HG02798 (cell line): ENCODE results near the gene GGT6.

Source experiments
- ATAC-seq: cut with Tn5 transposase; IDR thresholded peaks from one replicate; pipeline ENCODE4 v1.9.1; 2021; ENCODE audit warnings: mild to moderate bottlenecking; ENCODE audit not compliant: unreplicated experiment, poor library complexity

GGT6 gene

GRCh38 chr17:4577386-4577993, 17.1 kb upstream of the GGT6 start:
- ATAC-seq, result no peak

GRCh38 chr17:4576729-4577322, 16.4 kb upstream of the GGT6 start:
- no peak for ATAC-seq

DNA sequence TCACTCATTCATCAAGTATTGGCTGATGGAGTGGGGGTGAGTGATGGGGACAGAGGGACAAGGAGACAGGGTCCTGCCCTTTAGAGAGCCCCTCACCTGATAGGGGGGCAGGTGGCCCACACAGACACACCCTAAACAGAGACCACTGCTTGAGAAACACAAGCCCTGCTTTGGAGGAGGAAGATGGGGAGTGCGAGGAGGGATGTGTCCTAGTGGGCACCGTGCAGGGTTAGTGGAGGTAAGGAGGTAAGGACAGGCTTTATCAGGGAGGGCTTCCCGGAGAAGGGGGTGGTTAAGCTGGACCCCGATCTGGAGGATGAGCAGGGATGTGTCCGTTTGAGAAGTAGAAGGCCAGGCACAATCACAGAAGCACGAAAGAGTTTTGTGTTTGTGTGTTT, 15.8 kb upstream of the GGT6 start:
- ATAC-seq, result no peak

DNA sequence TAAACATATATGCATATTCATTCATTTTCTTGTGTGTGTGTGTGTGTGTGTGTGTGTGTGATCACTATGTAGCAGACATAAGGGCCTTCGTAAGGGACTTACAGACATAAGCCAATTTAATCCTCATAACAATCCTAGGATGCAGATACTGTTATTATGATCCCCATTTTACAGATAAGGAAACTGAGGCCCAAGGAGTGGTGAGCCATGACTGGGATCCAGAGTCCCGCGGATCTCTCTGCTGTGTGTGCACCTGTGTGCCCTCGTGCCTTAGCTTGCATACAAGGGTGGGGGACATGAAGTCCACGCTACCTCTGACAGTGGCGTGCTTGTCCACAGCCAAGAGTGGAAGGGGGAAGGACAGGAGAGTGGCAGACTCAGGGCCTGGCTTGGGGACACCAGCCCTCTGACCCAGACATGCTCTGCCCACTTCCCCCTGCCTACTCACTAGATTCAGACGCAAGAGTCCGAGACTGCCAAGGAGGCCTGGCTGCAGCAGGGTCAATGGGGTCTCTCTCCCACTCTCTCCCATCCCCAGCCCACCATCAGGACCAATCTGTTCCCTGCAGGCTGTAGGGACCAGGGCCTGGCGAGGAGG, 14.2 kb upstream of the GGT6 start:
- no peak for ATAC-seq

DNA sequence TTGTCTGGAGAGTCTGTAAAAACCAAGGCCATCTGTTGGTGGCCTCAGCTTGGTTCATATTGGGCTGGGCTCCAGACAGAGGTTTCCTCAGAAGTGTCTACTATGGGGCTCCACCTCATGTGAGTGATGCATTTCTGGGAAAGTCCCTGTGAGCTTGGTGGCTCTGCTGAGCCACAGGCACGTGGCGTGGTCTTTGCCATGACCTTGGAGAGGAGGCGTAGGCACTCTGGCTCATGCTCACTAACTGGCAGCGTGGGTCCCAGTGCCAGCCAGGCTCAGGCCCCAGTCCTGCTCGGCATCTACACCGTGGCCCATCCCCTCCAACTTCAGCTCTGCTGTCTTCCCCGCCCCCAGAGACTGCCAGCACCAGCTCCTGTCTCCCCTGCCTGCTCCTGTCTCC, 13.3 kb upstream of the GGT6 start:
- ATAC-seq, result no peak

DNA sequence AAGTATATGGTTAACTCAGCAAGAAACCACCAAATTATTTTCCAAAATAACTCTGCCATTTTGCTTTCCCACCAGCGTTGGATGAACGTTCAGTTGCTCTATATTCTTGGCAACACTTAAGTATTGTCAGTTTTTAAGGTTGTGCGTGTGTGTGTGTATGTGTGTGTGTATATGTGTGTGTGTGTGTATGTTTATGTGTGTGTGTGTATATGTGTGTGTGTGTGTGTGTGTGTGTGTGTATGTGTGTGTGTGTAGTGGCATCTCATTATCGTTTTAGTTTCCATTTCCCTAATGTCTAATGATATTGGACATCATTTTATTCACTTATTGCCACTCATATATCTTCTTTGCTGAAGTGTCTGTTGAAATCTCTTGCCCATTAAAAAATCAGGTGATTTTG, 12.7 kb upstream of the GGT6 start:
- ATAC-seq, result no peak

- no peak for ATAC-seq
These were observed 11.8 kb upstream of the GGT6 start for GRCh38 chr17:4572131-4572530.

- no peak for ATAC-seq
These were observed 9.2 kb upstream of the GGT6 start for GRCh38 chr17:4569591-4569990.

- no peak for ATAC-seq
These were observed 6.4 kb upstream of the GGT6 start for GRCh38 chr17:4566785-4567184.

DNA sequence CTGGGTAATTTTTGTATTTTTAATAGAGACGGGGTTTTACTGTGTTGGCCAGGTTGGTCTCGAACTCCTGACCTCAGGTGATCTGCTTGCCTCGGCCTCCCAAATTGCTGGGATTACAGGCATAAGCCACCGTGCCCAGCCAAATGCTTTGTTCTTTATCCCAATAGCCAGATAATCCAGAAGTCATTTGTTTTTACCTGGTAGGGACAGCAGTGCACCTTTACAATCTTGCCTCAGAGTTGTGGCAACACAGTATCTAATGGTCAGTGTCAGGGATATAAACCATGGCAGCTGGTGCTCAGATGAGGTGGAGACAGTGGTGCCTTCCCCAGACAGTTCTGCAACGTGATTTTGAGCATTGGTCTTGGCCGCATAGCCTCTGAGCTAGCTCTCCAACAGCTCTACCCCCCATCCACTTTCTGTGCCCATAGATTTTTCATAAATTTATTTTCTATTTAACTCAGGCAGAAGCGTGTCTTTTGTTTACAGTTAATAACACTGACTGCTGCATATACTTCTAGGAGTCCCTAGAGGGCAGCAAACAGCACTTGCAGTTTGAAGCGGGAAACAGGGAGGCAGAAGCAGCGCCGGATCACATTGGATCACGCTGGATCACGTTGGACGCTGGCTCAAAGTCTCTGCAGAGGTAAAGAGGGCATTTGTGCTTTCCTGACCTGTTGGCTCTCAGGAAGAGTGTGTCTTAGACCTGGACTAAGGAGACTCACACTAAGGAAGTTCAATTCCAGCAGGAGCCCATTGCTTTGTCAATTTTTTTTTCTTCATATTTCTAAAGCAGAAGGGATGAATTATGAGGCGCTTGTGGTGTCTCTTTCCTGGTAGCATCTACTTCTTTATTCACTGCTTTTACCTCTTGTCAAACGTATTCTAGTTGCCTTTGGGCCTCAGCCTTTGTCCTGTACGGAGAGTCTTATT, 5.1 kb upstream of the GGT6 start:
- peak; percentile 39 for ATAC-seq

GRCh38 chr17:4562015-4562969, 1.9 kb upstream of the GGT6 start:
- ATAC-seq, result no peak

GRCh38 chr17:4560837-4561256, 470 bp upstream of the GGT6 start:
- ATAC-seq, result no peak

- no peak for ATAC-seq
These were observed 411 bp downstream of the GGT6 start for GRCh38 chr17:4559966-4560365.

DNA sequence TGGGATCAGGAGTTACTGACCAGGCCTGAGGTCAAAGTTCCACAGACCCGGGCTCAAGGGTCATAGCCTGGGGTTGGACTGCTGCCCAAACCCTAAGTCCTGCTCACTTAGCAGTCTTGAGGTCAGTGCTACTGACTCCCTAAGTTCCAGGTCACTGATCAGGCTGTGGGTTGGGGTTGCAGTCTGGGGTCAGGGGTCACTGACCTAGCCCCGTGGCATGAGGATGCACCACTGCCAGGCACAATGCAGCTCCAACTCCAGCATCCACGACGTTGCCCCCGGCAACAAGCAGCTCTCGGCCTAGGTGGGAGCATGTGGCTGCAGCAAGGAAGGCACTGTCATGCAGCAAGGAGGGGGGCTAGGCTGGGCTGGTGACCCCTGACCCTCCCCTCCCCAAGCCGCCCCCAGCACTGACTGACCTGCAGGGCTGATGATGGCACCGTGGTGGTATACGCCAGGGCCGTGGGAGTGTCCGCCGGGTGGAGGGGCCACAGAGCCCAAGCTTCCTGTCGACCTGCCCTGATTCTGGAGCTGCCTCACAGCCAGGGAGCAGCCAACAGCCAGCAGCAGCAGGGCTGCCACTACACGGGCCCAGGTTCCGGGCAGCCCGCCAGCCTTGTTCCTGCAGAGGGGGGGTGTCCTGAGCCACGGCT, 1.1 kb downstream of the GGT6 start:
- ATAC-seq, result no peak

DNA sequence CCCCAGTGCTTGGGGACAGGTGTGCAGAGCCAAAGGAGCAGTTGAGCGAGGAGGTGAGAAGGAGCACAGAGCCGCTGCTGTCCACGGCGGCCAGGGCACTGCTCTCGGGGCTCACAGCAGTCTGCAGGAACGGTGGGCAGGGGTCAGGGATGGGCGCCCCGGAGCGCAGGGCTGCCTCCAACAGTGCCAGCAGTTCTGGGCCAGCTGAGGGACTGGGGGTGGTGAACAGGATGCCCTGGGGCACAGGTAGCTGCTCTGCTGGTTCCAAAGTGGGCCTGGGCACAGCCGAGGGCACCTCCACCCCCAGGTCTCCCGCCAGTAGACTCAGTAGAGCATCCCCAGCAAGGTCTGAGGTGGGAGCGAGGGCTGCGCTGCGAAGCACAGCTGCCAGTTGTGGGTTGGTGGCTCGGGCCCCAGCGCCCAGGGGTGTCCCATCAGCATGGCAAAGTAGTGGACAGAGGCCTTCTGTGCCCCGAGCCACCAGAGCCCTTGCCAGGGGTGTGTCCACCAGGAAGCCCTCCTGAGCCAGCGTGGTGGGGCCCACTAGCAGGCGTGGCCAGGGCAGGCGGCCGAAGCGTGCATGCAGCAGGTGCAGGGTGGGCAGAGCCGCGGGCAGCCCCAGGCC, 1.9 kb downstream of the GGT6 start:
- no peak for ATAC-seq

GRCh38 chr17:4557626-4558346, 2.6 kb downstream of the GGT6 start:
- no peak for ATAC-seq

- no peak for ATAC-seq
These were observed 3.4 kb downstream of the GGT6 start for GRCh38 chr17:4556996-4557395.
